Stimulated activated CD8-positive, alpha-beta memory T cell treated with anti-CD3 and anti-CD28 coated beads, Interleukin-4, amount 100 ng/mL, for 4 hours (primary cell): ENCODE measurements around the gene CPM.
"Not testable (repeated sequence)": the region's sequence is repeated elsewhere in the genome, so short reads cannot be mapped to it uniquely, and the experiment has no call there.

Source experiments
- DNase-seq, 2 donors: peaks; one replicate each; pipeline ENCODE4 v3.0.0-alpha.2; 2020; ENCODE audit warnings: low read depth in 2 of 2, low spot score in 1 of 2

The CPM gene

GRCh38 chr12:68854554-68854953, 78.4 kb downstream of the CPM start:
- DNase-seq = no peak

- no peak for DNase-seq
These were observed 78.9 kb downstream of the CPM start for GRCh38 chr12:68854078-68854468.

DNA sequence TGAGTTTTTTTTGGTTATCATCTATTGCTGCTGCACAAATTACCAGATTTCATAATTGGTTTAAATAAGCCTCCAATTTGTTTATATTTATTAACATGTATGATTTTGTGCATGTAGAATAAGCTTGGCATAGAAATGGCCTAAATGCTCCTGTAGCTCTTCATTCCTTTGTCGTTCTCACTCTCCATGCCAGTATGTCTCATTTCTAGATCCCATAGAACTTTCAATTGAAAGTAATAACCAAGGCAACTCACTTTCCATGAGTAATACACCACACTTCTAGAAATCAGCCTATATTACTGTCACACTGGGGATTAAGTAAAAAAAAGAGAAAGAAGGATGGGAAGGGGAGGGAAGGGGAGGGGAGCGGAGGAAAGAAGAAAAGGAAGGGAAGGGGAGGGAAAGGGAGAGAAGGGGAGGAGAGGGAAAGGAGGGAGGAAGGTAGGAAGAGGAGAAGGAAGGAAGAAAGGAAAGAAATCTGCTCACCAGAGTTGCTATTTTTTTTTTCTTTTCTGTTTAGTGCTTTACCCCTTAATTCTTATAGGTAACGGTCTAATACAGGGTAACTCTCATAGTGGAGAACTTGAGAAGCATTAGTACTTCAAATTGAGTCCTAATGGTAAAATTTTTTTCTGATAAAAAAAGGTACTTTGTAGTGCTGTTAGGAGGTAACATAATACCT, 79.4 kb downstream of the CPM start:
- DNase-seq = no peak

DNA sequence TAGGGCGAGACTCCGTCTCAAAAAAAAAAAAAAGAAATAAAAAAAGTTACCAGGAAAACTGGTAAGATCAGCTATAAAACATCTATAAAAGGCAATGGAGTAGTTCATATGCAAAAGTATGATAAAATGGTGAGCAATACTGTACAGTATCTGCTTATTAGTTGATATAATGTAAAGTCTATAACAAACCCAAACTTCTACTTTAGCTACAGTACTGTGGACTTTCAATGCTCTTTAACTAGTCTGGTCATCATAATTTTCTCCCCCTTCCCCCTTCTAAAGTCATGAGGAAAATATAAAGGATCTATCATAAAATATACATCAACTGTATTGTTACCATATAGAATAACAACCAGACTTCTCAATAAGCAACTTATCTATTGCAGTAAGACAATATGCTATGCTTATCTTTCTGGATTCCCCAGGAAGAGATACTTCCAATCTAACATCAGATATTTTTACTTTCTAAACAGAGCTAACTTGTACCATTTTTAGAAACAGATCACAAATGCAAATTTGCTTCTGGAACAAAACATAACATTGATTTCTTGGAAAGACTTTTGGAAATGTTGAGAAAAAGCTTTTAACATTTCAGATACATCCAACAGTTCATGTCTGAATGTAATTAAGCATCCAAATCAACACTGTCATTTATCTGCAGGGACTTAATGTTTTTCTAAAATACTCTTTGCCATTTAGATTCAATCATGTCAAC, 81.2 kb downstream of the CPM start:
- no peak for DNase-seq

DNA sequence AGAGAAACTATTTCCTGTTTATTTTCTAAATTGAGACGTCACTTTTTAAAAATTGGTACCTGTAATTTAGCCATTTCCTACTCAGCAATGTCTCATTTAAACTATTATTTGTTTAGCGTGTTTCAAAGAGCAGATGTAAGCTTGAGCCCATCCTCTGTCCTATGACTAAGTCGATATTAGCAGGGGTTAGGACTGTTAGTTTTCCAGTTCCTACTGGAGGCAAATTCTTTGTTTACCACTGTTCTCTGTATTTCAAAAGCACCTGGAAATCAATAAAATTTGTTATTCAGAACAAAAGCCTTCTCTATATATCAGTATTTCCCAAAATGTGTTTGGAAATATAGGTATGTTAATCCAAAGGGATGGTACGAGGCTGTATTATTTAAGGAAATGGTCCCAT, 82.6 kb downstream of the CPM start:
- no peak for DNase-seq

- DNase-seq = no peak
These were observed 86.2 kb downstream of the CPM start for GRCh38 chr12:68846811-68847210.

DNA sequence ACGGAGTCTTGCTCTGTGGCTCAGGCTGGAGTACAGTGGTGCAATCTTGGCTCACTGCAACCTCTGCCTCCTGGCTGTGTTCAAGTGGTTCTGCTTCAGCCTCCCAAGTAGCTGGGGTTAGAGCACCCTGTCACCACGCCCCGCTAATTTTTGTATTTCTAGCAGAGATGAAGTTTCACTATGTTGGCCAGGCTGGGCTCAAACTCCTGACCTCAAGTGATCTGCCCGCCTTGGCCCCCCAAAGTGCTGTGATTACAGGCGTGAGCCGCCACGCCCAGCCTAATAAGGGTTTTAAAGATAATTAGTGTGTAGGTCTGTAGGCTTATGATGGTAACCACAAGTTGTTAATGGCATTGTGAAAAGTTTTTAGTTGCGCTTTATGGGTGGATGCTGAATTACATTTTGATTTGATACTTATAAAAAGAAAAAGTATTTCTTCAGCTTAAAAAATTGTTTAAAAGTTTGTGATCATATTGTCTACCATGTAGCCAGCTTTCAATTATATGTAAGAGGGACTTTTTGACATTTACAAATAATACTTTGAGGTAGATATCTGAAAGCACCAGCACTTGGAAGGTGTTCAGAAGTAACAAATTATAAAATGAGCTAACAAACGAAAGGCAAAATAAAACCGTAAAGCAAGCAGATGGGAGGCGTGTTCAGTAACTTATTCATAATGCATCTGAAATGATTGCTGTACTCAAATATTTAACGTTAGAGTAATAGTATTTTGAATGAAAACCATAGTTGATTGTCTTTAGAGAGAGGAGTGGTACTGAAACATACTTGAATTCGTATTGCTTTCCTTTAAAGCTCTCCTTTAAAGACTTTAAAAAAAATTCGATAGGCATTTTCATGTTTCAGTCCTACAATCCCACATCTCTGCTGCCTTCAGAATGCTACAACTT, 87.9 kb downstream of the CPM start:
- no peak for DNase-seq

- no peak for DNase-seq
These were observed 88.6 kb downstream of the CPM start for GRCh38 chr12:68844318-68844745.

GRCh38 chr12:68842784-68843567, 90.0 kb downstream of the CPM start:
- no peak for DNase-seq

- no peak for DNase-seq
These were observed 90.8 kb downstream of the CPM start for GRCh38 chr12:68842123-68842522.

GRCh38 chr12:68841717-68842116, 91.3 kb downstream of the CPM start:
- no peak for DNase-seq

GRCh38 chr12:68841175-68841574, 91.8 kb downstream of the CPM start:
- not testable (repeated sequence) for DNase-seq

DNA sequence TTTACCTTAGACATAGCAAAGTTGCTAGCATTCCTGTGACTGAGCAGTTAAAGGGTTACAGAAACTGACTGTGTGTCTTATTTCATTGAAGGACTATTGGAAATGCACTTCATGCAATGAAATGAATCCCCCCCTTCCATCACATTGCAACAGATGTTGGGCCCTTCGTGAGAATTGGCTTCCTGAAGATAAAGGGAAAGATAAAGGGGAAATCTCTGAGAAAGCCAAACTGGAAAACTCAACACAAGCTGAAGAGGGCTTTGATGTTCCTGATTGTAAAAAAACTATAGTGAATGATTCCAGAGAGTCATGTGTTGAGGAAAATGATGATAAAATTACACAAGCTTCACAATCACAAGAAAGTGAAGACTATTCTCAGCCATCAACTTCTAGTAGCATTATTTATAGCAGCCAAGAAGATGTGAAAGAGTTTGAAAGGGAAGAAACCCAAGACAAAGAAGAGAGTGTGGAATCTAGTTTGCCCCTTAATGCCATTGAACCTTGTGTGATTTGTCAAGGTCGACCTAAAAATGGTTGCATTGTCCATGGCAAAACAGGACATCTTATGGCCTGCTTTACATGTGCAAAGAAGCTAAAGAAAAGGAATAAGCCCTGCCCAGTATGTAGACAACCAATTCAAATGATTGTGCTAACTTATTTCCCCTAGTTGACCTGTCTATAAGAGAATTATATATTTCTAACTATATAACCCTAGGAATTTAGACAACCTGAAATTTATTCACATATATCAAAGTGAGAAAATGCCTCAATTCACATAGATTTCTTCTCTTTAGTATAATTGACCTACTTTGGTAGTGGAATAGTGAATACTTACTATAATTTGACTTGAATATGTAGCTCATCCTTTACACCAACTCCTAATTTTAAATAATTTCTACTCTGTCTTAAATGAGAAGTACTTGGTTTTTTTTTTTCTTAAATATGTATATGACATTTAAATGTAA, 93.5 kb downstream of the CPM start:
- no peak for DNase-seq

DNA sequence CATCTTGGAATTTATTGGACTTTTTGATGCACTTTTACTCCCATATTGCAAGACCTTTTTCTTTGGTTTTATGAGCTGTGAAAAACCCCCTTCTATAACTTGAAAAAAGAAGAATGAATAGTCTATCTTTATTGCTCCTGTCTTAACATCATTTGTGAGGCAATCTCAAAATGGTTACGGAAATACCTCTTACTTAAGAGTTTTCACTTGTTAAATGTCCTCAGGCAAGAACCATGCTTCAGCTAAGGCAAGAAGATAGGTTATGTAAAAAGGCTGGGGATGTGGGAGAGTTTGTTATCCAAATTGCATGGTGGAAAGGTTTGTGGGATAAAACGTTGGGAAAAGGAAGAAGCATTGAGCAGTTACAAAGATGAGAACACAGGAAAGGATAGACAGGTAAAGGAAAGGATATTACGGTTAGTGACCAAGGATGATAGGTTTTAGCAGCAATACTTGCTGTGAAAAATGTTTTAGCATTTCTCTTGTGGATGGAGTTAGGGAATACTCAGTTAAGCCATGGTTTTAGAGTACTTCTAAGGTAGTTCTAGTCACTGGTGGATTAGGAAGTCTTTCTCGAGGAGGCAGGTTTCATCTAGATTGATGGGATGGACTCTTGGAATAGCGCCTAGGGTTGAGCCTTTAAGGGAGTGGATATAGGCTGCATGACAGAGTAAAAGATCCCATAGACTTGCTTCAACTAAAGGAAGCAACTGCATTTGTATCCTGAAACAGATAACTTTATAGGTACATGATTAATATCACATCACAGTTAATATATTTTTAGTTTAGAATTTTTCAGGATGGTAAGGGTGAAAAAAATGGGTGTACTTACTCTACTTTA, 94.7 kb downstream of the CPM start:
- DNase-seq = no peak

GRCh38 chr12:68837215-68837614, 95.8 kb downstream of the CPM start:
- no peak for DNase-seq

DNA sequence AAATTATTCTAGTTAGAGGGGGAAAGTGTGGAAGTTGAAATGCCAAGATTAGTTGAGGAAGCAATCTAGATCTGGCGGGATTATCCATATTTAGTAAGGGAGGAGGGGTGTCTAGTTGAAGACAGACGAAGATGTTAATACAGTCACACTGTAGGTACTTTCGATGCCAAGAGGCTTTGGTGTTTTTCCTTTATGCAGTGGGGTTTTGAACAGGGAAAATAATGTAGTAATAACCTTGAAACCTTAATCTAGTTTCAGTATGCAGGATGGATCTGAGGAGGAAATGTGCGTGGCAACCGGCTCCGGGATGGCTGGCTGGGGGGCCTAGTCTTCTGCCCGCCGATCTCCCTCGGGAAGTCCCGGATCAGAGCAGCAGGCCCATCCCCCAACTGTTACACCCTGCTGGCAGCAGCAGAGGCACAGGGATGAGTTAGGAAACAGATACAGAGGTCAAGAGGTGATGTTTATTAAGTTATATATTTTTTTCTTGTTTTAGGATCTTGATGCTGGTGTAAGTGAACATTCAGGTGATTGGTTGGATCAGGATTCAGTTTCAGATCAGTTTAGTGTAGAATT, 97.5 kb downstream of the CPM start:
- no peak for DNase-seq

- no peak for DNase-seq
These were observed 99.5 kb downstream of the CPM start for GRCh38 chr12:68833508-68833907.

DNA sequence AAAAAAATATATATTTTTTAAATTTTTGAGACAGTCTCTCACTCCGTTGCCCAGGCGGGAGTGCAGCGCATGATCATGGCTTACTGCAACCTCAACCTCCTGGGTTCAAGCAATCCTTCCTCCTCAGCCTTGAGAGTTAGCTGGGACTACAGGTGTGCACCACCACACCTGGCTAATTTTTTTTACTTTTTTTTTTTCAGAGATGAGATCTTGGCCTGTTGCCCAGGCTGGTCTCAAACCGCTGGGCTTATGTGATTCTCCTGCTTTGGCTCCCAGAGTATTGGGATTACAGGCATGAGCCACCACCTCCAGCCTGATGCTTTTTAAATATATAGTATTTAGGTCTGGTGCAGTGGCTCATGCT, 100.5 kb downstream of the CPM start:
- no peak for DNase-seq
